ENCODE results near the gene SCNN1A.

- TF ChIP-seq CREB5 (CRISPR knock-in tag; IDR thresholded peaks at IDR 0.05; ENCODE audit: low read depth) (no peak), TOX (CRISPR knock-in tag; IDR thresholded peaks at IDR 0.05; ENCODE audit: borderline replicate concordance) (no peak), ZFP30 (CRISPR knock-in tag; IDR thresholded peaks at IDR 0.05) (no peak), PATZ1 (CRISPR knock-in tag; IDR thresholded peaks at IDR 0.05; ENCODE audit: borderline replicate concordance) (no peak), ZNF8 (CRISPR knock-in tag; IDR thresholded peaks at IDR 0.05) (no peak), ZFP3 (CRISPR knock-in tag; IDR thresholded peaks at IDR 0.05) (no peak), BACH2 (CRISPR knock-in tag; IDR thresholded peaks at IDR 0.05; ENCODE audit: borderline replicate concordance) (no peak), ISL1 (CRISPR knock-in tag; IDR thresholded peaks at IDR 0.05) (no peak), SNAI2 (CRISPR knock-in tag; IDR thresholded peaks at IDR 0.05) (no peak)
- TF ChIP-seq, protein P1, sequence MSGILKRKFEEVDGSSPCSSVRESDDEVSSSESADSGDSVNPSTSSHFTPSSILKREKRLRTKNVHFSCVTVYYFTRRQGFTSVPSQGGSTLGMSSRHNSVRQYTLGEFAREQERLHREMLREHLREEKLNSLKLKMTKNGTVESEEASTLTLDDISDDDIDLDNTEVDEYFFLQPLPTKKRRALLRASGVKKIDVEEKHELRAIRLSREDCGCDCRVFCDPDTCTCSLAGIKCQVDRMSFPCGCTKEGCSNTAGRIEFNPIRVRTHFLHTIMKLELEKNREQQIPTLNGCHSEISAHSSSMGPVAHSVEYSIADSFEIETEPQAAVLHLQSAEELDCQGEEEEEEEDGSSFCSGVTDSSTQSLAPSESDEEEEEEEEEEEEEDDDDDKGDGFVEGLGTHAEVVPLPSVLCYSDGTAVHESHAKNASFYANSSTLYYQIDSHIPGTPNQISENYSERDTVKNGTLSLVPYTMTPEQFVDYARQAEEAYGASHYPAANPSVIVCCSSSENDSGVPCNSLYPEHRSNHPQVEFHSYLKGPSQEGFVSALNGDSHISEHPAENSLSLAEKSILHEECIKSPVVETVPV (CRISPR knock-in tag; IDR thresholded peaks at IDR 0.05) = no peak
Measured at GRCh38 chr12:6370994-6371754, 4.2 kb downstream of the SCNN1A start.
